HepG2 (cell line): Measurements from ENCODE around the gene CIAO2B. TPM values are rescaled to one million over a fixed set of nuclear protein-coding genes. Genes with fewer than 3 reads are reported as not detected.
A peak's percentile ranks its signal among the peaks of the same experiment; 100 is the strongest.

Experiments used
- HDAC1 ChIP-seq: sonication (generic); formaldehyde crosslinking; IDR thresholded peaks from 2 replicates; pipeline ENCODE4 v1.5.1; 2020; ENCODE audit warnings: mild to moderate bottlenecking, missing genetic modification reagents
- HMGA1 ChIP-seq: sonication (generic); formaldehyde crosslinking; conservative IDR thresholded peaks from 2 replicates; pipeline ENCODE4 v1.4.0; 2020; ENCODE audit warnings: missing genetic modification reagents
- PHF5A ChIP-seq: IDR thresholded peaks from one replicate; pipeline ENCODE4 v1.6.1; 2018; ENCODE audit warnings: low read depth, missing genetic modification reagents; ENCODE audit not compliant: unreplicated experiment
- SOX13 ChIP-seq, 3 experiments: fragments of 450-650 bp in 1 of 3; sonication (generic) in 1 of 3; formaldehyde crosslinking in 1 of 3; IDR thresholded peaks in 2 of 3; conservative IDR thresholded peaks in 1 of 3; 2 replicates each; pipeline versions ENCODE4 v1.5.0 to v1.6.1; 2016 to 2020; ENCODE audit warnings: antibody characterized with exemption in 1 of 3, mild to moderate bottlenecking in 1 of 3, missing compliant biosample characterization in 1 of 3, missing genetic modification reagents in 1 of 3, moderate library complexity in 1 of 3
- SPEN ChIP-seq: sonication (generic); formaldehyde crosslinking; IDR thresholded peaks from 2 replicates; pipeline ENCODE4 v1.5.1; 2020; ENCODE audit warnings: low read depth, mild to moderate bottlenecking, missing genetic modification reagents
- ZNF282 ChIP-seq: fragments of 450-650 bp; IDR thresholded peaks from 2 replicates; pipeline ENCODE4 v1.6.1; 2018; ENCODE audit not compliant: partially characterized antibody
- ZNF350 ChIP-seq: sonication (generic); formaldehyde crosslinking; IDR thresholded peaks from 2 replicates; pipeline ENCODE4 v1.4.0; 2020; ENCODE audit warnings: mild to moderate bottlenecking, low read depth, missing genetic modification reagents, borderline replicate concordance
- ZNF501 ChIP-seq: sonication (generic); formaldehyde crosslinking; IDR thresholded peaks from 2 replicates; pipeline ENCODE4 v1.5.1; 2020; ENCODE audit warnings: mild to moderate bottlenecking, moderate library complexity, missing genetic modification reagents
- ZNF777 ChIP-seq: sonication (generic); formaldehyde crosslinking; IDR thresholded peaks from 2 replicates; pipeline ENCODE4 v1.4.0; 2020; ENCODE audit warnings: missing genetic modification reagents
- ZNF788 ChIP-seq: sonication (generic); formaldehyde crosslinking; IDR thresholded peaks from 2 replicates; pipeline ENCODE4 v1.5.0; 2020; ENCODE audit warnings: mild to moderate bottlenecking, missing genetic modification reagents, borderline replicate concordance
- ZSCAN30 ChIP-seq: sonication (generic); formaldehyde crosslinking; IDR thresholded peaks from 2 replicates; pipeline ENCODE4 v1.5.0; 2020; ENCODE audit warnings: mild to moderate bottlenecking, missing genetic modification reagents
- polyA plus RNA-seq, 8 experiments: library from polyadenylated mRNA; depleted of rRNA in 3 of 8; stranded (reverse) in 7 of 8; unstranded in 1 of 8; fragments of >200 nt; fragmentation: Illumina TruSeq in 4 of 8; extraction: Trizol in 4 of 8; gene quantifications; 2 replicates each; pipeline versions ENCODE4 v1.2.1 to v1.2.3, GENCODE V29; 2011 to 2016; ENCODE audit warnings: low read depth in 4 of 8, missing spikeins in 1 of 8, mixed read lengths in 1 of 8; ENCODE audit not compliant: insufficient read depth in 1 of 8
- total RNA-seq, 5 experiments: library from RNA; depleted of rRNA; stranded (reverse); fragments of >200 nt; fragmentation: Illumina TruSeq; extraction: Trizol; gene quantifications; 2 replicates each; pipeline ENCODE4 v1.2.3, GENCODE V29; 2016; ENCODE audit warnings: low read depth in 1 of 5
- TF ChIP-seq, protein P1 (sequence below): sonication (generic); formaldehyde crosslinking; conservative IDR thresholded peaks from 2 replicates; pipeline ENCODE4 v1.4.0; 2020; ENCODE audit warnings: missing genetic modification reagents
- TF ChIP-seq, protein P2 (sequence below): sonication (generic); formaldehyde crosslinking; IDR thresholded peaks from 2 replicates; pipeline ENCODE4 v1.5.1; 2020; ENCODE audit warnings: mild to moderate bottlenecking, missing genetic modification reagents, moderate library complexity
- TF ChIP-seq, protein P3 (sequence below): sonication (generic); formaldehyde crosslinking; IDR thresholded peaks from 2 replicates; pipeline ENCODE4 v1.4.0; 2020; ENCODE audit warnings: missing genetic modification reagents, borderline replicate concordance
- TF ChIP-seq, protein P4 (sequence below): sonication (generic); formaldehyde crosslinking; IDR thresholded peaks from 2 replicates; pipeline ENCODE4 v1.4.0; 2020; ENCODE audit warnings: mild to moderate bottlenecking, missing genetic modification reagents
- TF ChIP-seq, protein P5 (sequence below): sonication (generic); formaldehyde crosslinking; IDR thresholded peaks from 2 replicates; pipeline ENCODE4 v1.5.0; 2020; ENCODE audit warnings: mild to moderate bottlenecking, missing genetic modification reagents, moderate library complexity

Gene CIAO2B
- total and polyA plus RNA-seq, 2 of the 13 experiments (the other 11 are each of a cell fraction or from before 2014, with no cell fraction given) = 157 to 293 TPM

DNA sequence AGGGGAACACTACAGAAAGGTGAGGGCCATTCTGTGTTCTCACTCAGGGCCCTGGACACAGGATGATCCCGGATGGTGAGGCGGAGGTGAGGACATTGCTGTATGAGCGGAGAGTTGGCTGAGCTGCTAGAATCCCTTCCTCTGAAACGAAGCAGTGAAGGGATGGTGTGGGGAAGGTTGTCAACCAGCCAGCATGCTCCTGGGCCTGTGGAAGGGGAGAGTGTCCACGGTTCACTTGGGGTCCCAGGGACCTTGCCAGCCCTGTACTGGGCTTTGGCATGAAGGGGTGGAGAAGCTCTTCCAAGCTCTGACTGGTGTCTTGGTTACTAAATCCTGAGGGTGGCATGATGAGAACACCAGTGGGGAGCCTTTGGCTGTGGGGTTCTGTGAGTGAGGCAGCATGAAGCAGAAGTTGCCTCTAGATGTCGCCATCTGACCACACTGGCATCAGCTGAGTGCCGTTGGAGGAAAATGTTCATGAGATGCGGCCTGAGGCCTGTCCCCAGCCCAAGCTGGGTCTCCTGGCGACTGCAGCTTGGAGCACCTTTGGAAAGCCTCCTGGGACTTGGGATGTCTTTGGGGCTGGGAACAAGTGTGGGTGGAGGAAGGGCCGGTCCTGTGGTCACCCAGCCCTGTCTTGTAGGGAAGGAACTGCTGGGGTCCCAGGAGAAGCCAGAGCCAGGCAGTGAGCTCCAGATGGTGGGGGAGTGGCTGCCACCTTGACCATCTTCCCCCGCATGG lies 39.1 kb downstream of the CIAO2B start (continued):
- TF ChIP-seq, protein P1, sequence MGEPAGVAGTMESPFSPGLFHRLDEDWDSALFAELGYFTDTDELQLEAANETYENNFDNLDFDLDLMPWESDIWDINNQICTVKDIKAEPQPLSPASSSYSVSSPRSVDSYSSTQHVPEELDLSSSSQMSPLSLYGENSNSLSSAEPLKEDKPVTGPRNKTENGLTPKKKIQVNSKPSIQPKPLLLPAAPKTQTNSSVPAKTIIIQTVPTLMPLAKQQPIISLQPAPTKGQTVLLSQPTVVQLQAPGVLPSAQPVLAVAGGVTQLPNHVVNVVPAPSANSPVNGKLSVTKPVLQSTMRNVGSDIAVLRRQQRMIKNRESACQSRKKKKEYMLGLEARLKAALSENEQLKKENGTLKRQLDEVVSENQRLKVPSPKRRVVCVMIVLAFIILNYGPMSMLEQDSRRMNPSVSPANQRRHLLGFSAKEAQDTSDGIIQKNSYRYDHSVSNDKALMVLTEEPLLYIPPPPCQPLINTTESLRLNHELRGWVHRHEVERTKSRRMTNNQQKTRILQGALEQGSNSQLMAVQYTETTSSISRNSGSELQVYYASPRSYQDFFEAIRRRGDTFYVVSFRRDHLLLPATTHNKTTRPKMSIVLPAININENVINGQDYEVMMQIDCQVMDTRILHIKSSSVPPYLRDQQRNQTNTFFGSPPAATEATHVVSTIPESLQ (CRISPR knock-in tag) = no peak
- TF ChIP-seq, protein P2, sequence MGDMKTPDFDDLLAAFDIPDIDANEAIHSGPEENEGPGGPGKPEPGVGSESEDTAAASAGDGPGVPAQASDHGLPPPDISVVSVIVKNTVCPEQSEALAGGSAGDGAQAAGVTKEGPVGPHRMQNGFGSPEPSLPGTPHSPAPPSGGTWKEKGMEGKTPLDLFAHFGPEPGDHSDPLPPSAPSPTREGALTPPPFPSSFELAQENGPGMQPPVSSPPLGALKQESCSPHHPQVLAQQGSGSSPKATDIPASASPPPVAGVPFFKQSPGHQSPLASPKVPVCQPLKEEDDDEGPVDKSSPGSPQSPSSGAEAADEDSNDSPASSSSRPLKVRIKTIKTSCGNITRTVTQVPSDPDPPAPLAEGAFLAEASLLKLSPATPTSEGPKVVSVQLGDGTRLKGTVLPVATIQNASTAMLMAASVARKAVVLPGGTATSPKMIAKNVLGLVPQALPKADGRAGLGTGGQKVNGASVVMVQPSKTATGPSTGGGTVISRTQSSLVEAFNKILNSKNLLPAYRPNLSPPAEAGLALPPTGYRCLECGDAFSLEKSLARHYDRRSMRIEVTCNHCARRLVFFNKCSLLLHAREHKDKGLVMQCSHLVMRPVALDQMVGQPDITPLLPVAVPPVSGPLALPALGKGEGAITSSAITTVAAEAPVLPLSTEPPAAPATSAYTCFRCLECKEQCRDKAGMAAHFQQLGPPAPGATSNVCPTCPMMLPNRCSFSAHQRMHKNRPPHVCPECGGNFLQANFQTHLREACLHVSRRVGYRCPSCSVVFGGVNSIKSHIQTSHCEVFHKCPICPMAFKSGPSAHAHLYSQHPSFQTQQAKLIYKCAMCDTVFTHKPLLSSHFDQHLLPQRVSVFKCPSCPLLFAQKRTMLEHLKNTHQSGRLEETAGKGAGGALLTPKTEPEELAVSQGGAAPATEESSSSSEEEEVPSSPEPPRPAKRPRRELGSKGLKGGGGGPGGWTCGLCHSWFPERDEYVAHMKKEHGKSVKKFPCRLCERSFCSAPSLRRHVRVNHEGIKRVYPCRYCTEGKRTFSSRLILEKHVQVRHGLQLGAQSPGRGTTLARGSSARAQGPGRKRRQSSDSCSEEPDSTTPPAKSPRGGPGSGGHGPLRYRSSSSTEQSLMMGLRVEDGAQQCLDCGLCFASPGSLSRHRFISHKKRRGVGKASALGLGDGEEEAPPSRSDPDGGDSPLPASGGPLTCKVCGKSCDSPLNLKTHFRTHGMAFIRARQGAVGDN = peak; percentile 55
- peak; percentile 54; the same call in 1 of the 2 replicates for TF ChIP-seq ZNF788 (CRISPR knock-in tag)
- TF ChIP-seq HDAC1 (CRISPR knock-in tag) = 0 out of 2 replicates have a peak, but pooled peaks have one; percentile 28
- no peak for TF ChIP-seq ZNF282
- no peak for TF ChIP-seq ZSCAN30 (CRISPR knock-in tag)
- peak; percentile 72 for TF ChIP-seq ZNF501 (CRISPR knock-in tag)
- TF ChIP-seq, protein P3, sequence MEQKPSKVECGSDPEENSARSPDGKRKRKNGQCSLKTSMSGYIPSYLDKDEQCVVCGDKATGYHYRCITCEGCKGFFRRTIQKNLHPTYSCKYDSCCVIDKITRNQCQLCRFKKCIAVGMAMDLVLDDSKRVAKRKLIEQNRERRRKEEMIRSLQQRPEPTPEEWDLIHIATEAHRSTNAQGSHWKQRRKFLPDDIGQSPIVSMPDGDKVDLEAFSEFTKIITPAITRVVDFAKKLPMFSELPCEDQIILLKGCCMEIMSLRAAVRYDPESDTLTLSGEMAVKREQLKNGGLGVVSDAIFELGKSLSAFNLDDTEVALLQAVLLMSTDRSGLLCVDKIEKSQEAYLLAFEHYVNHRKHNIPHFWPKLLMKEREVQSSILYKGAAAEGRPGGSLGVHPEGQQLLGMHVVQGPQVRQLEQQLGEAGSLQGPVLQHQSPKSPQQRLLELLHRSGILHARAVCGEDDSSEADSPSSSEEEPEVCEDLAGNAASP = 0 out of 2 replicates have a peak, but pooled peaks have one; percentile 42
- peak; percentile 70 for TF ChIP-seq ZNF777
- TF ChIP-seq ZNF350 (CRISPR knock-in tag) = peak; percentile 55; the same call in 1 of the 2 replicates
- TF ChIP-seq, protein P4, sequence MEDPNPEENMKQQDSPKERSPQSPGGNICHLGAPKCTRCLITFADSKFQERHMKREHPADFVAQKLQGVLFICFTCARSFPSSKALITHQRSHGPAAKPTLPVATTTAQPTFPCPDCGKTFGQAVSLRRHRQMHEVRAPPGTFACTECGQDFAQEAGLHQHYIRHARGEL = 0 out of 2 replicates have a peak, but pooled peaks have one; percentile 44
- no peak for TF ChIP-seq PHF5A
- no peak for TF ChIP-seq HMGA1
- TF ChIP-seq, protein P5, sequence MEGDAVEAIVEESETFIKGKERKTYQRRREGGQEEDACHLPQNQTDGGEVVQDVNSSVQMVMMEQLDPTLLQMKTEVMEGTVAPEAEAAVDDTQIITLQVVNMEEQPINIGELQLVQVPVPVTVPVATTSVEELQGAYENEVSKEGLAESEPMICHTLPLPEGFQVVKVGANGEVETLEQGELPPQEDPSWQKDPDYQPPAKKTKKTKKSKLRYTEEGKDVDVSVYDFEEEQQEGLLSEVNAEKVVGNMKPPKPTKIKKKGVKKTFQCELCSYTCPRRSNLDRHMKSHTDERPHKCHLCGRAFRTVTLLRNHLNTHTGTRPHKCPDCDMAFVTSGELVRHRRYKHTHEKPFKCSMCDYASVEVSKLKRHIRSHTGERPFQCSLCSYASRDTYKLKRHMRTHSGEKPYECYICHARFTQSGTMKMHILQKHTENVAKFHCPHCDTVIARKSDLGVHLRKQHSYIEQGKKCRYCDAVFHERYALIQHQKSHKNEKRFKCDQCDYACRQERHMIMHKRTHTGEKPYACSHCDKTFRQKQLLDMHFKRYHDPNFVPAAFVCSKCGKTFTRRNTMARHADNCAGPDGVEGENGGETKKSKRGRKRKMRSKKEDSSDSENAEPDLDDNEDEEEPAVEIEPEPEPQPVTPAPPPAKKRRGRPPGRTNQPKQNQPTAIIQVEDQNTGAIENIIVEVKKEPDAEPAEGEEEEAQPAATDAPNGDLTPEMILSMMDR (CRISPR knock-in tag) = peak; percentile 100
- peak; percentile 65; the same call in 1 of the 2 replicates for TF ChIP-seq SPEN (CRISPR knock-in tag)
- no peak for TF ChIP-seq SOX13 (IDR thresholded peaks at IDR 0.05)
- TF ChIP-seq SOX13 (CRISPR knock-in tag; conservative IDR thresholded peaks at IDR 0.05 in 1 of 2, IDR thresholded peaks at IDR 0.05 in 1 of 2) = peak in 1 of 2 experiments; percentile 20; a peak in 1 of 4 replicates
